Left ventricle myocardium inferior (tissue), 1 donor: Measurements from ENCODE around the gene ENTR1. TPM values are rescaled to one million over a fixed set of nuclear protein-coding genes. Genes with fewer than 3 reads are reported as not detected.
"Not testable (repeated sequence)": the region's sequence is repeated elsewhere in the genome, so short reads cannot be mapped to it uniquely, and the experiment has no call there.

Experiments
- DNase-seq: peaks from one replicate; pipeline ENCODE4 v3.0.0-alpha.2; 2020
- H3K27ac ChIP-seq: fragments of 200-600 bp; replicated peaks from 2 replicates; pipeline ENCODE4 v1.8.0; 2021
- H3K27me3 ChIP-seq: fragments of 200-600 bp; 2 replicates; pipeline ENCODE4 v1.8.0; 2021; ENCODE audit warnings: low read depth
- H3K36me3 ChIP-seq: fragments of 200-600 bp; 2 replicates; pipeline ENCODE4 v1.8.0; 2021
- H3K4me1 ChIP-seq: fragments of 200-600 bp; 2 replicates; pipeline ENCODE4 v1.8.0; 2021
- H3K4me3 ChIP-seq: fragments of 200-600 bp; 2 replicates; pipeline ENCODE4 v1.8.0; 2021; ENCODE audit warnings: mild to moderate bottlenecking, moderate library complexity
- H3K9me3 ChIP-seq: fragments of 200-600 bp; replicated peaks from 2 replicates; pipeline ENCODE4 v1.8.0; 2021
- CTCF ChIP-seq: fragments of 200-600 bp; IDR thresholded peaks from 2 replicates; pipeline ENCODE4 v1.8.0; 2021; ENCODE audit warnings: antibody characterized with exemption, mild to moderate bottlenecking, borderline replicate concordance
- intact Hi-C: fragments of 100-400 bp; cut with micrococcal nuclease; formaldehyde crosslinking; loops from one replicate; pipeline ENCODE4 v1.11.0; 2022
- total RNA-seq: library from RNA; stranded (reverse); fragmentation: NEBNext Ultra II Directional; extraction: Animal tissue kit (Norgen Biotek cat#: 25700); gene quantifications from one replicate; pipeline ENCODE4 v1.2.1, GENCODE V29; 2021
- donor health status: DM: no; HTN: yes; CAD: no; lungs with severe emphysema.

Gene ENTR1
- total RNA-seq, 1 donor from 2014 or later, result 20.1 TPM

- no peak overlapping the region for H3K27ac ChIP-seq
- TF ChIP-seq CTCF, result no peak
- peaks cover 40% of the 10 kb centered on the region for H3K4me1 ChIP-seq
- intact Hi-C loops, result no loop called here
- peaks cover 52% of the 10 kb centered on the region for H3K36me3 ChIP-seq
- no peak overlapping the region for H3K4me3 ChIP-seq
- no peak for DNase-seq
- H3K9me3 ChIP-seq, result no peaks in the 10 kb centered on the region
- H3K27me3 ChIP-seq, result no peaks in the 10 kb centered on the region
These were observed 2.5 kb downstream of the ENTR1 start for GRCh38 chr9:136407911-136408310.

- DNase-seq, H3K9me3 ChIP-seq, intact Hi-C loops, H3K27ac ChIP-seq, H3K4me3 ChIP-seq, H3K27me3 ChIP-seq: not testable (repeated sequence)
- Histone ChIP-seq H3K36me3 (peaks cover 52% of the 10 kb centered on the region), H3K4me1 (peaks cover 35% of the 10 kb centered on the region)
These were observed 3.4 kb downstream of the ENTR1 start for GRCh38 chr9:136407061-136407460.

- H3K4me1 ChIP-seq, result peaks cover 23% of the 10 kb centered on the region
- intact Hi-C loops, DNase-seq, H3K9me3 ChIP-seq, H3K27me3 ChIP-seq, H3K27ac ChIP-seq, H3K4me3 ChIP-seq: not testable (repeated sequence)
- H3K36me3 ChIP-seq, result peaks cover 49% of the 10 kb centered on the region
These were observed 4.5 kb downstream of the ENTR1 start for GRCh38 chr9:136405904-136406303.

GRCh38 chr9:136405481-136405880 lies 4.9 kb downstream of the ENTR1 start:
- Histone ChIP-seq H3K4me3 (no peak overlapping the region), H3K27me3 (no peaks in the 10 kb centered on the region), H3K4me1 (peaks cover 22% of the 10 kb centered on the region), H3K27ac (no peak overlapping the region), H3K36me3 (peaks cover 49% of the 10 kb centered on the region), H3K9me3 (no peaks in the 10 kb centered on the region)
- DNase-seq, result no peak
- no peak for TF ChIP-seq CTCF
- intact Hi-C loops, result no loop called here

GRCh38 chr9:136404801-136405136 lies 5.6 kb downstream of the ENTR1 start:
- Histone ChIP-seq H3K9me3 (no peaks in the 10 kb centered on the region), H3K4me3 (no peak overlapping the region), H3K4me1 (peaks cover 23% of the 10 kb centered on the region), H3K27me3 (no peaks in the 10 kb centered on the region), H3K36me3 (peaks cover 49% of the 10 kb centered on the region), H3K27ac (no peak overlapping the region)
- no peak for DNase-seq
- intact Hi-C loops, result no loop called here
- TF ChIP-seq CTCF, result no peak

GRCh38 chr9:136403915-136404800 lies 6.3 kb downstream of the ENTR1 start:
- Histone ChIP-seq H3K36me3 (peaks cover 49% of the 10 kb centered on the region), H3K4me3 (no peak overlapping the region), H3K27ac (no peak overlapping the region), H3K9me3 (no peaks in the 10 kb centered on the region), H3K4me1 (peaks cover 23% of the 10 kb centered on the region), H3K27me3 (no peaks in the 10 kb centered on the region)
- no peak for DNase-seq
- no peak for TF ChIP-seq CTCF
- intact Hi-C loops, result no loop called here
